Measurements from ENCODE around the gene SLC22A12.

DNA sequence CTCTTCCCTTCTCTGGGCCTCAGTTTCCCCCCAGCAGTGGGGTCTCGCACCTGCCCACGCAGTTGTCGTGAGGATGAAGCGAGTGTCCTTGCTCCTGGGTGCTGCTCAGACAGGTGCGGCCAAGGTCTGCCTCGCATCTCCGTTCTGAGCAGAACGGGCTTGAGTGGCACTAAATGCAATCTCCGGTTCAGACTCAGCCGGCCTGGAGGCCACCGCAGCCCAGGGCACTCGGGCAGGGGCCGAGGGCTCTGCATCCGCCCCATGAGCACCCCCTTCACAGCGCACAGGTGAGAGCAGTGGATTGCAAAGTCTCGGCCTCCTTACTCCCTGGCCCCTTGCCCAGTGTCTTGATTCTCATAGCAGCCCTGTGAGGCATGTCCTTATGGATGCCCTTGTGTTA, 30.1 kb upstream of the SLC22A12 start:
- TF ChIP-seq, protein P1, sequence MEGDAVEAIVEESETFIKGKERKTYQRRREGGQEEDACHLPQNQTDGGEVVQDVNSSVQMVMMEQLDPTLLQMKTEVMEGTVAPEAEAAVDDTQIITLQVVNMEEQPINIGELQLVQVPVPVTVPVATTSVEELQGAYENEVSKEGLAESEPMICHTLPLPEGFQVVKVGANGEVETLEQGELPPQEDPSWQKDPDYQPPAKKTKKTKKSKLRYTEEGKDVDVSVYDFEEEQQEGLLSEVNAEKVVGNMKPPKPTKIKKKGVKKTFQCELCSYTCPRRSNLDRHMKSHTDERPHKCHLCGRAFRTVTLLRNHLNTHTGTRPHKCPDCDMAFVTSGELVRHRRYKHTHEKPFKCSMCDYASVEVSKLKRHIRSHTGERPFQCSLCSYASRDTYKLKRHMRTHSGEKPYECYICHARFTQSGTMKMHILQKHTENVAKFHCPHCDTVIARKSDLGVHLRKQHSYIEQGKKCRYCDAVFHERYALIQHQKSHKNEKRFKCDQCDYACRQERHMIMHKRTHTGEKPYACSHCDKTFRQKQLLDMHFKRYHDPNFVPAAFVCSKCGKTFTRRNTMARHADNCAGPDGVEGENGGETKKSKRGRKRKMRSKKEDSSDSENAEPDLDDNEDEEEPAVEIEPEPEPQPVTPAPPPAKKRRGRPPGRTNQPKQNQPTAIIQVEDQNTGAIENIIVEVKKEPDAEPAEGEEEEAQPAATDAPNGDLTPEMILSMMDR (conservative IDR thresholded peaks at IDR 0.05; ENCODE audit: low read length), result no peak
- no peak for TF ChIP-seq EZH2phosphoT487 (IDR thresholded peaks at IDR 0.05; ENCODE audit: borderline replicate concordance)

All from Loucy (cell line).